ENCODE data around the gene GALNT4.
A peak's percentile ranks its signal among the peaks of the same experiment; 100 is the strongest.

GALNT4 gene

GRCh38 chr12:89524541-89525304 is at the start of gene GALNT4:
TSS of gene GALNT4 (minus strand) at chr12:89524796. CDS start at chr12:89524549, 247 bp downstream.
- Histone ChIP-seq H3K4me2 (peak within 1 kb of the TSS; percentile 81 to 99 (median 95)), H4K20me1 (peaks cover 0 to 36% (median 16%) of the 10 kb centered on the region in 11 experiments; a peak in 13 of 22 replicates), H3K27ac (peak within 1 kb of the TSS; percentile 83 to 93 (median 87)), H3K36me3 (peaks cover 13 to 34% (median 19%) of the 10 kb centered on the region in 11 experiments; a peak in 20 of 22 replicates), H3K9me3 (replicated peaks in 1 of 11) (peaks cover 0 to 5% (median 0%) of the 10 kb centered on the region in 11 experiments; a peak in 2 of 22 replicates), H3K4me1 (peaks cover 29 to 79% (median 50%) of the 10 kb centered on the region in 10 experiments), H3K9ac (peak within 1 kb of the TSS; percentile 85 to 94 (median 91)), H3K4me3 (peak within 1 kb of the TSS; percentile 94 to 100 (median 99)), H3K27me3 (no peaks in the 10 kb centered on the region)
- TF ChIP-seq Cebpa-rat (IDR thresholded peaks at IDR 0.05): no peak

- peaks cover 0 to 5% (median 0%) of the 10 kb centered on the region in 10 experiments; a peak in 1 of 20 replicates for H3K4me1 ChIP-seq
- no peak overlapping the region for H3K4me2 ChIP-seq
- no peak overlapping the region for H3K27ac ChIP-seq
- no peaks in the 10 kb centered on the region for H3K9me3 ChIP-seq (replicated peaks in 1 of 11)
- H3K4me3 ChIP-seq: no peak overlapping the region
- TF ChIP-seq Cebpa-rat (IDR thresholded peaks at IDR 0.05): no peak
- H3K36me3 ChIP-seq: no peaks in the 10 kb centered on the region
- H4K20me1 ChIP-seq: no peaks in the 10 kb centered on the region
- H3K27me3 ChIP-seq: no peaks in the 10 kb centered on the region
- H3K9ac ChIP-seq: no peak overlapping the region
Observed at GRCh38 chr12:89573051-89573810, 48.6 kb upstream of the GALNT4 start.

- no peak overlapping the region for H3K27ac ChIP-seq
- H4K20me1 ChIP-seq: no peaks in the 10 kb centered on the region
- H3K4me1 ChIP-seq: peaks cover 0 to 5% (median 0%) of the 10 kb centered on the region in 10 experiments; a peak in 1 of 20 replicates
- no peak overlapping the region for H3K9ac ChIP-seq
- H3K9me3 ChIP-seq (replicated peaks in 1 of 11): no peaks in the 10 kb centered on the region
- no peak overlapping the region for H3K4me3 ChIP-seq
- H3K4me2 ChIP-seq: no peak overlapping the region
- no peaks in the 10 kb centered on the region for H3K27me3 ChIP-seq
- H3K36me3 ChIP-seq: no peaks in the 10 kb centered on the region
- TF ChIP-seq Cebpa-rat (IDR thresholded peaks at IDR 0.05): no peak
Observed at GRCh38 chr12:89571491-89572195, 47.0 kb upstream of the GALNT4 start.

GRCh38 chr12:89568484-89568883 is 43.9 kb upstream of the GALNT4 start:
- Histone ChIP-seq H3K9ac (no peak overlapping the region), H3K27ac (no peak overlapping the region), H3K36me3 (no peaks in the 10 kb centered on the region), H3K27me3 (no peaks in the 10 kb centered on the region), H3K4me1 (no peaks in the 10 kb centered on the region), H3K4me2 (no peak overlapping the region), H3K9me3 (replicated peaks in 1 of 11) (no peaks in the 10 kb centered on the region), H4K20me1 (no peaks in the 10 kb centered on the region), H3K4me3 (no peak overlapping the region)
- no peak for TF ChIP-seq Cebpa-rat (IDR thresholded peaks at IDR 0.05)

DNA sequence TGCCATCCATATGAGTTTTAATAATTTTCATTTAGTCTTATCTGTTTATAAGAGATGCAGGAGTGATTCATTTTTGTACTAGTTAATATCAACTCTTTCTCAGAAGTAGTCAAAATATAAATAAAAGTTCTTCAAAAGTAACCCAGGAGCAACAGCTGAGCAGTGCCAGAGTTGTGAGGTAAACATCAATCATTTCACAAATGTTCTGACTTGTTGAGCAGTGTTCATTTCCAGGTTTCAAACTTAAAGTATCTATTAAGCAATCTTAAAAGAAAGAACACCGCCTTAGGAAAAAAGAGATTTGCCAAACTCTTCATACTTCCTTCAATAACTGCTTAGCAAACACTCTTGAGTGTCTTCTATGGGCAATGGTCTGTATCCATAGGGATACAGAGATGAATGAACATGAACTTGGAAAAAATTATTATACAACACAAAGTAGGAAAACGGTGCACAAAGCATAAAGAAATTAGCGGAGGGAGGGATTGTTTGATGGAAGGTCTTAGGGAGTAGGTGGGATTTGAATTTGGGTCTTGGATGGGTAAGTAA is 43.2 kb upstream of the GALNT4 start:
- Histone ChIP-seq H3K27ac (no peak overlapping the region), H4K20me1 (no peaks in the 10 kb centered on the region), H3K4me3 (no peak overlapping the region), H3K9me3 (replicated peaks in 1 of 11) (no peaks in the 10 kb centered on the region), H3K36me3 (no peaks in the 10 kb centered on the region), H3K27me3 (no peaks in the 10 kb centered on the region), H3K4me2 (no peak overlapping the region), H3K4me1 (no peaks in the 10 kb centered on the region), H3K9ac (no peak overlapping the region)
- no peak for TF ChIP-seq Cebpa-rat (IDR thresholded peaks at IDR 0.05)

DNA sequence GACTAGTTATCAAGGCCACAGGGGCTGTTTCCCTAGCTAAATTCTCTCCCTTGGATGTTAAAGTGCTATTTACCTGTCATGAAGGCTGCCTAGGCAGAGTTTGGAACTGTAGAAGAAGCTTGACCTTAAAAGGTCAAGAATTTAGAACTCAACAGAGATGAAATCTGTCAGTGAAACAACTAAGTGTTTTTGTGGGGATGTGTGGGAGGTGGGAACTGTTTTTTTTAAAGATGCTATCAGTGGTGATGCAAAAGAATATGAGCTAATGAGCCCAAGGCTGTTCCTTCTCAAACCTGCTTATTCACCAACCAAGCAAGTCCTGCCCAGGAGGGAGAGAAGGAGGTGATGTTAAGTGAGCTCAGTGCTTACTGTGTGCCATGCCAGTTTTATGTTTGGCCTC is 42.0 kb upstream of the GALNT4 start:
- no peak overlapping the region for H3K27ac ChIP-seq
- H3K36me3 ChIP-seq: no peaks in the 10 kb centered on the region
- no peak for TF ChIP-seq Cebpa-rat (IDR thresholded peaks at IDR 0.05)
- no peaks in the 10 kb centered on the region for H3K27me3 ChIP-seq
- no peaks in the 10 kb centered on the region for H3K4me1 ChIP-seq
- H3K9me3 ChIP-seq (replicated peaks in 1 of 11): no peaks in the 10 kb centered on the region
- H4K20me1 ChIP-seq: no peaks in the 10 kb centered on the region
- H3K4me2 ChIP-seq: no peak overlapping the region
- H3K9ac ChIP-seq: no peak overlapping the region
- no peak overlapping the region for H3K4me3 ChIP-seq

GRCh38 chr12:89565002-89565401 is 40.4 kb upstream of the GALNT4 start:
- no peaks in the 10 kb centered on the region for H3K4me1 ChIP-seq
- no peak overlapping the region for H3K27ac ChIP-seq
- no peak for TF ChIP-seq Cebpa-rat (IDR thresholded peaks at IDR 0.05)
- H3K9me3 ChIP-seq (replicated peaks in 1 of 11): no peaks in the 10 kb centered on the region
- no peak overlapping the region for H3K9ac ChIP-seq
- H3K36me3 ChIP-seq: no peaks in the 10 kb centered on the region
- H3K4me3 ChIP-seq: no peak overlapping the region
- no peaks in the 10 kb centered on the region for H4K20me1 ChIP-seq
- H3K4me2 ChIP-seq: no peak overlapping the region
- H3K27me3 ChIP-seq: no peaks in the 10 kb centered on the region

DNA sequence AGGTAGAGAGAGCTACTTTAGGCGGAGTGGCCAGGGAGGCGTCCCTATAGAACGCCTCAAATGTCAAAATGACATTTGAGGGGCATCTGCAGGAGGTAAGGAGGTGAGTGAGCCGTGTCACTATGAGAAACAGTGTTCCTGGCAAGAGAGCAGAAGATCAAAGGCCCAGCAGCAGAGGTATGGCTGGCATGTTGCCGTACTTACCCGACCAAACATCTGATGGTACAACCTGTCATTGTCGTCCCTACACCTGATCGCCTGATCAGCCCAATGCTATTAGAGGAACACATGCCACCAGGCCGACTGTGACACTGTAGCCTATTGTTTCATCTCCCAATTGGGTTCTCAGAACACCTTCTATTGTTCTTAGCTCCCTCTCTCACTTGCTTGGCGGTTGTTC is 35.2 kb upstream of the GALNT4 start:
- H3K27ac ChIP-seq: no peak overlapping the region
- no peak overlapping the region for H3K4me2 ChIP-seq
- H3K27me3 ChIP-seq: no peaks in the 10 kb centered on the region
- TF ChIP-seq Cebpa-rat (IDR thresholded peaks at IDR 0.05): no peak
- H3K4me3 ChIP-seq: no peak overlapping the region
- no peaks in the 10 kb centered on the region for H3K4me1 ChIP-seq
- no peaks in the 10 kb centered on the region for H4K20me1 ChIP-seq
- H3K9ac ChIP-seq: no peak overlapping the region
- H3K36me3 ChIP-seq: no peaks in the 10 kb centered on the region
- no peaks in the 10 kb centered on the region for H3K9me3 ChIP-seq (replicated peaks in 1 of 11)

GRCh38 chr12:89556976-89557375 is 32.4 kb upstream of the GALNT4 start:
- Histone ChIP-seq H3K4me2 (no peak overlapping the region), H3K9me3 (replicated peaks in 1 of 11) (no peaks in the 10 kb centered on the region), H4K20me1 (no peaks in the 10 kb centered on the region), H3K4me3 (no peak overlapping the region), H3K27me3 (no peaks in the 10 kb centered on the region), H3K4me1 (no peaks in the 10 kb centered on the region), H3K36me3 (no peaks in the 10 kb centered on the region), H3K27ac (no peak overlapping the region), H3K9ac (no peak overlapping the region)
- TF ChIP-seq Cebpa-rat (IDR thresholded peaks at IDR 0.05): no peak

Data from BLaER1 treated with 17β-estradiol and CSF1 and Interleukin-3, amounts not matched to agents 10 nM and 100 nM (cell line).